Sigmoid colon (tissue), 4 donors: ENCODE measurements around the gene FBXL16.

ENCODE experiments used
- EP300 ChIP-seq, 4 donors: sonication (generic); formaldehyde crosslinking; IDR thresholded peaks; one replicate each; pipeline ENCODE4 v1.6.1; 2017; ENCODE audit warnings: antibody characterized with exemption in 4 of 4
- TF ChIP-seq, protein P1 (sequence below), 4 experiments: fragments of 450-650 bp in 3 of 4; fragments of 200-600 bp in 1 of 4; IDR thresholded peaks; one replicate each; pipeline ENCODE4 v1.5.1; 2016 to 2019; ENCODE audit warnings: antibody characterized with exemption in 4 of 4, mild to moderate bottlenecking in 3 of 4, moderate library complexity in 2 of 4

DNA sequence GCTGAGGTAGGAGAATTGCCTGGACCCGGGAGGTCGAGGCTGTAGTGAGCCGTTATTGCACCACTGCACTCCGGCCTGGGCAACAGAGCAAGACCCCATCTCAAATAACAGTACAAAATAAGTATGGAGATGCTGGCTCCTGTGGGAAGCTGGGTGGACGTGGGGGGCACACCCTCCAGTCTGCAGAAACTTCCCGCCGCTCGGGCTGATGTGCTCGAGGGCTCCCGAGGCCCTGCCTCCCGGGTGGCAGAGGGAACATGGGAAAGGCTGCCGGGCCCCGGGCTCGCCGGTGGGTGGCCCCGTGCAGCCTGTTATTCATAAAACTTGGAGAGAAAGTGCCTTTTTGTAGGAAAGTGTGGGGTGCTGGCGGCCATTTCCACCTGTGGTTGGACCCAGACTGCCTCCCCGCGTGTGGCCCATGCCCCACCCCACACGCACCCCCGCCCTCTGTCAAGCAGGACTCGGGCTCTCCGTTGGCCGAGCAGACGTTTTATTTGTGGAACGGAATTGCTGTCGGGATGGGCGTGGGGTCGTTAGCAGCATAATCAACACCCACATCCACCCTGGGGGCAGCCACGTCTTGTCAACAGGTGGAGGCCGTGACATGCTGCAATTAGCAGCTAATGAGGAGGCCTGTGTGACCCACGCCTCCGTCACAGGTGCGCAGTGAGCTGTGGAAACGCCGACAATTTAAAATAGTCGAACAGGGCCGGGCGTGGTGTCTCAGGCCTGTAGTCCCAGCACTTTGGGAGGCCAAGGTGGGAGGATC, 42.6 kb upstream of the FBXL16 start:
- TF ChIP-seq, protein P1, sequence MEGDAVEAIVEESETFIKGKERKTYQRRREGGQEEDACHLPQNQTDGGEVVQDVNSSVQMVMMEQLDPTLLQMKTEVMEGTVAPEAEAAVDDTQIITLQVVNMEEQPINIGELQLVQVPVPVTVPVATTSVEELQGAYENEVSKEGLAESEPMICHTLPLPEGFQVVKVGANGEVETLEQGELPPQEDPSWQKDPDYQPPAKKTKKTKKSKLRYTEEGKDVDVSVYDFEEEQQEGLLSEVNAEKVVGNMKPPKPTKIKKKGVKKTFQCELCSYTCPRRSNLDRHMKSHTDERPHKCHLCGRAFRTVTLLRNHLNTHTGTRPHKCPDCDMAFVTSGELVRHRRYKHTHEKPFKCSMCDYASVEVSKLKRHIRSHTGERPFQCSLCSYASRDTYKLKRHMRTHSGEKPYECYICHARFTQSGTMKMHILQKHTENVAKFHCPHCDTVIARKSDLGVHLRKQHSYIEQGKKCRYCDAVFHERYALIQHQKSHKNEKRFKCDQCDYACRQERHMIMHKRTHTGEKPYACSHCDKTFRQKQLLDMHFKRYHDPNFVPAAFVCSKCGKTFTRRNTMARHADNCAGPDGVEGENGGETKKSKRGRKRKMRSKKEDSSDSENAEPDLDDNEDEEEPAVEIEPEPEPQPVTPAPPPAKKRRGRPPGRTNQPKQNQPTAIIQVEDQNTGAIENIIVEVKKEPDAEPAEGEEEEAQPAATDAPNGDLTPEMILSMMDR (IDR thresholded peaks at IDR 0.05), result no peak
- TF ChIP-seq EP300 (IDR thresholded peaks at IDR 0.05), result no peak
